Panc1 (cell line): ENCODE measurements around the gene RRAGC. TPM values are rescaled to one million over a fixed set of nuclear protein-coding genes. Genes with fewer than 3 reads are reported as not detected.

Experiments
- ATAC-seq: fragments of 200-7000 bp; cut with Tn5 transposase; 2 replicates; pipeline ENCODE4 v1.9.1; 2020; ENCODE audit warnings: mild to moderate bottlenecking, moderate library complexity
- BruUV-seq: library from RNA; stranded (reverse); fragments of 400-500 nt; replicated peaks from 2 replicates; lab custom pipeline; 2021; lab: Mats Ljungman, UMichigan
- CTCF ChIA-PET: fragments of 300-600 bp; sonication (Branson Sonifier 250); formaldehyde crosslinking; loops from one replicate; lab custom pipeline; 2022; ENCODE audit warnings: antibody characterized with exemption; lab: Charles Lee
- POLR2A ChIA-PET: fragments of 300-600 bp; sonication (Branson Sonifier 250); formaldehyde crosslinking; loops from one replicate; lab custom pipeline; 2022; ENCODE audit warnings: antibody characterized with exemption; lab: Charles Lee
- DNase-seq: peaks from one replicate; pipeline ENCODE4 v3.0.0-alpha.2; 2010; ENCODE audit warnings: low read depth, low spot score
- H3K27ac ChIP-seq: 2 replicates; pipeline ENCODE4 v1.5.1; 2011; ENCODE audit warnings: mild to moderate bottlenecking, low read length, inconsistent platforms
- H3K27me3 ChIP-seq: fragments of 200-500 bp; sonication (Bioruptor generic); 2 replicates; pipeline ENCODE4 v1.6.0; 2014; ENCODE audit warnings: low read length, inconsistent platforms; ENCODE audit not compliant: control insufficient read depth, insufficient read depth
- H3K36me3 ChIP-seq: fragments of 200-500 bp; sonication (Bioruptor generic); 2 replicates; pipeline ENCODE4 v1.5.1; 2014; ENCODE audit warnings: inconsistent platforms, mild to moderate bottlenecking, low read length, moderate library complexity; ENCODE audit not compliant: control insufficient read depth, insufficient read depth
- H3K4me1 ChIP-seq: 2 replicates; pipeline ENCODE4 v1.5.1; 2011; ENCODE audit warnings: inconsistent platforms, mild to moderate bottlenecking, low read length, moderate library complexity; ENCODE audit not compliant: control insufficient read depth, insufficient read depth
- H3K4me3 ChIP-seq, 2 experiments: 2 replicates each; pipeline ENCODE4 v1.5.1; 2011 to 2012; ENCODE audit warnings: low read depth in 2 of 2, low read length in 2 of 2, mild to moderate bottlenecking in 2 of 2, inconsistent platforms in 1 of 2, moderate library complexity in 1 of 2
- H3K9me3 ChIP-seq: fragments of 200-500 bp; sonication (Bioruptor generic); 2 replicates; pipeline ENCODE4 v1.5.1; 2014; ENCODE audit warnings: low read depth, mild to moderate bottlenecking, inconsistent platforms, low read length, moderate library complexity; ENCODE audit not compliant: control insufficient read depth, insufficient read depth
- CTCF ChIP-seq: fragments of 450-650 bp; IDR thresholded peaks from 2 replicates; pipeline ENCODE4 v1.5.1; 2017; ENCODE audit warnings: mild to moderate bottlenecking
- POLR2AphosphoS5 ChIP-seq: IDR thresholded peaks from 2 replicates; pipeline ENCODE4 v1.6.1; 2012; ENCODE audit warnings: mild to moderate bottlenecking, low read depth, low read length, moderate library complexity
- SIN3A ChIP-seq: IDR thresholded peaks from 2 replicates; pipeline ENCODE4 v1.6.1; 2012; ENCODE audit warnings: low read depth, mild to moderate bottlenecking, low read length, moderate library complexity, borderline replicate concordance; ENCODE audit not compliant: insufficient read depth
- TCF7L2 ChIP-seq: IDR thresholded peaks from 2 replicates; pipeline ENCODE4 v1.6.1; 2011; ENCODE audit warnings: mild to moderate bottlenecking, low read depth, low read length, inconsistent platforms
- in situ Hi-C: cut with HindIII; loops from 2 replicates; pipeline ENCODE4 v1.10.0; 2016; ENCODE audit warnings: low sequenced_read_pairs, low pct_unique_long_range_greater_than_20kb
- intact Hi-C: fragments of 100-400 bp; cut with micrococcal nuclease; formaldehyde crosslinking; loops from one replicate; pipeline ENCODE4 v1.10.0; 2022; ENCODE audit not compliant: unreplicated experiment
- total RNA-seq: library from RNA; stranded (reverse); gene quantifications from one replicate; pipeline ENCODE4 v1.2.1, GENCODE V29; 2021; ENCODE audit not compliant: unreplicated experiment
- TF ChIP-seq, protein P1 (sequence below), 2 experiments: IDR thresholded peaks; 2 replicates each; pipeline ENCODE4 v1.6.1; 2011 to 2012; ENCODE audit warnings: low read depth in 2 of 2, control low read depth in 1 of 2, low read length in 1 of 2, mild to moderate bottlenecking in 1 of 2, moderate library complexity in 1 of 2; ENCODE audit not compliant: insufficient read depth in 1 of 2

RRAGC gene
- total RNA-seq, 1 experiment from 2014 or later = 44.3 TPM

DNA sequence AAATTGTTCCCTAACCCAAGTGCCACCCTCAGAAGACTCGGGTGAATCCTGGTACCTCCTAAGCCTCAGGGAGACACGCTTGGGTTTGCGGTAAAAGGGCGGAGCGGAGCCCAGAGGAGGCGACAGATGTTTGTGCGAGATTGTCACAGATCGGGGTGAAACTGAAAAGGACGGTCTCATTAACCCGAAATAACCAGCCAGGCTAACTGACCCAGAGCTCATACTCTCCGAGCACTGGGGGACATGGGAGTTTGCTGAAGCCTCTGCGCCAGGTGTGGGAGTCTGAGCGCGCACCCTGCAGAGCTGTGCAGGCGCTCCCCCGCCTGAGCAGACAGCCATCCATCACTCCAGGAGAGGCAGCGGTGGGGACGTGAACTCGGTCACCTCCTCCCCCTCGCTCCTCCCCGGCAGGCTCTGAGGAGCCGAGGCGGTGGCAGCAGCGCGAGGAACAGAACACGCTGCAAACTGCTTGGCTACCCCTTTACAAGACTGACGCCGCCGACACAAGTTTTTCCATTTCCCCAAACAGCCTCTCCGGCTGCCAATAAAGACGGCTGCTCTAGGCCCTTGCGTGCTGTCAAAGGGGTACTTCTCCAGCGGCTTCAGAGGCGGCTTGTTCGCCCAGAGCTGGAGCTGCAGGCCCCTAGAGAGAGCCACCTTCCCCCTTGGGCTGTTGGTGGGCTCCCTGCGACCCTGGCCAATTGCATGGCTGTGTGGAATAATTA is 43.5 kb downstream of the RRAGC start:
- Histone ChIP-seq H3K27ac (no peak overlapping the region), H3K9me3 (no peaks in the 10 kb centered on the region), H3K27me3 (peaks cover 36% of the 10 kb centered on the region), H3K4me1 (peaks cover 6% of the 10 kb centered on the region; the same call in 1 of the 2 replicates), H3K4me3 (no peak overlapping the region), H3K36me3 (0 out of 2 replicates have a peak, but pooled peaks cover 2% of the 10 kb centered on the region)
- ATAC-seq (0 out of 2 replicates have a peak, but pooled peaks have one; percentile 39), DNase-seq (no peak)
- TF ChIP-seq, protein P1, sequence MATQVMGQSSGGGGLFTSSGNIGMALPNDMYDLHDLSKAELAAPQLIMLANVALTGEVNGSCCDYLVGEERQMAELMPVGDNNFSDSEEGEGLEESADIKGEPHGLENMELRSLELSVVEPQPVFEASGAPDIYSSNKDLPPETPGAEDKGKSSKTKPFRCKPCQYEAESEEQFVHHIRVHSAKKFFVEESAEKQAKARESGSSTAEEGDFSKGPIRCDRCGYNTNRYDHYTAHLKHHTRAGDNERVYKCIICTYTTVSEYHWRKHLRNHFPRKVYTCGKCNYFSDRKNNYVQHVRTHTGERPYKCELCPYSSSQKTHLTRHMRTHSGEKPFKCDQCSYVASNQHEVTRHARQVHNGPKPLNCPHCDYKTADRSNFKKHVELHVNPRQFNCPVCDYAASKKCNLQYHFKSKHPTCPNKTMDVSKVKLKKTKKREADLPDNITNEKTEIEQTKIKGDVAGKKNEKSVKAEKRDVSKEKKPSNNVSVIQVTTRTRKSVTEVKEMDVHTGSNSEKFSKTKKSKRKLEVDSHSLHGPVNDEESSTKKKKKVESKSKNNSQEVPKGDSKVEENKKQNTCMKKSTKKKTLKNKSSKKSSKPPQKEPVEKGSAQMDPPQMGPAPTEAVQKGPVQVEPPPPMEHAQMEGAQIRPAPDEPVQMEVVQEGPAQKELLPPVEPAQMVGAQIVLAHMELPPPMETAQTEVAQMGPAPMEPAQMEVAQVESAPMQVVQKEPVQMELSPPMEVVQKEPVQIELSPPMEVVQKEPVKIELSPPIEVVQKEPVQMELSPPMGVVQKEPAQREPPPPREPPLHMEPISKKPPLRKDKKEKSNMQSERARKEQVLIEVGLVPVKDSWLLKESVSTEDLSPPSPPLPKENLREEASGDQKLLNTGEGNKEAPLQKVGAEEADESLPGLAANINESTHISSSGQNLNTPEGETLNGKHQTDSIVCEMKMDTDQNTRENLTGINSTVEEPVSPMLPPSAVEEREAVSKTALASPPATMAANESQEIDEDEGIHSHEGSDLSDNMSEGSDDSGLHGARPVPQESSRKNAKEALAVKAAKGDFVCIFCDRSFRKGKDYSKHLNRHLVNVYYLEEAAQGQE (IDR thresholded peaks at IDR 0.05; ENCODE audit: insufficient read depth in 1 of 2, low read depth in 2 of 2, low read length in 1 of 2) = no peak
- TF ChIP-seq SIN3A (no peak), POLR2AphosphoS5 (no peak), TCF7L2 (no peak), CTCF (no peak)
- no TSS peak for BruUV-seq
- intact Hi-C loops (no loop called here), in situ Hi-C loops (no loop called here)
- ChIA-PET POLR2A (no interaction called here), CTCF (no interaction called here)

DNA sequence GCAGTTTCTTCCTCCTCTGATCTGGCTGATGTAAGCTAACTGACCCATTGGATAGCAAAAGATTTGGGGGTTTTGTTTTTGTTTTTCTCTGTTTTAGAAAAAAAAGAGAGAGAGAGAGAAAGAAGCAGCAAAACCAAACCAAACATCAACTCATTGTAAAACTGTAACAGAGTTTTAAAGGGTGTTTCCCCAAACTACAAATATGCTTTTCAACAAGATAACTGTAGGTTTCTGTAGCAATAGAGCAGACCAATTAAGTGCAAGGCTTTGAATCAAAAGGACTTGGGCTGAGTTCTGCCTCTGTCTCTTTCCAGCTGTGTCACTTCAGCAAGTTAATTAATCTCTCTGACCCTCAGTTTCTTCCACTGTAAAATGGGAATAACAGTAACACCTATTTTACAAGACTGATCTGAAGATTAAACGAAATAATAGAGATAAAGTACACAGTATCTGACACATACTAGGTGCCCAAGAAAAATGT is 44.5 kb downstream of the RRAGC start:
- no peak overlapping the region for H3K27ac ChIP-seq
- peaks cover 6% of the 10 kb centered on the region; the same call in 1 of the 2 replicates for H3K4me1 ChIP-seq
- DNase-seq (no peak), ATAC-seq (no peak)
- in situ Hi-C loops = no loop called here
- BruUV-seq = no TSS peak
- no peak for TF ChIP-seq CTCF
- no peak for TF ChIP-seq TCF7L2
- no peak overlapping the region for H3K4me3 ChIP-seq
- 0 out of 2 replicates have a peak, but pooled peaks cover 2% of the 10 kb centered on the region for H3K36me3 ChIP-seq
- no peaks in the 10 kb centered on the region for H3K9me3 ChIP-seq
- POLR2A ChIA-PET = no interaction called here
- CTCF ChIA-PET = no interaction called here
- intact Hi-C loops = no loop called here
- peaks cover 42% of the 10 kb centered on the region for H3K27me3 ChIP-seq
